Karpas-422 (cell line): ENCODE data around the gene HSPG2. TPM values are rescaled to one million over a fixed set of nuclear protein-coding genes. Genes with fewer than 3 reads are reported as not detected.

ENCODE experiments used
- DNase-seq: peaks from one replicate; pipeline ENCODE4 v3.0.0-alpha.2; 2015
- H2AFZ ChIP-seq: fragments of 200-600 bp; sonication (generic); 2 replicates; pipeline ENCODE4 v1.6.1; 2014; ENCODE audit warnings: antibody characterized with exemption, low read length, mixed read lengths
- H3K27ac ChIP-seq: fragments of 200-600 bp; sonication (generic); 2 replicates; pipeline ENCODE4 v1.5.1; 2014; ENCODE audit warnings: mild to moderate bottlenecking, low read length, moderate library complexity
- H3K27me3 ChIP-seq: fragments of 200-600 bp; sonication (generic); 2 replicates; pipeline ENCODE4 v1.6.1; 2014; ENCODE audit warnings: low read length, mixed read lengths
- H3K36me3 ChIP-seq: fragments of 200-600 bp; sonication (generic); 2 replicates; pipeline ENCODE4 v1.6.1; 2014; ENCODE audit warnings: low read length, mixed read lengths; ENCODE audit not compliant: insufficient read depth
- H3K4me1 ChIP-seq: fragments of 200-600 bp; sonication (generic); 2 replicates; pipeline ENCODE4 v1.6.1; 2014; ENCODE audit warnings: mild to moderate bottlenecking, low read length, mixed read lengths
- H3K4me2 ChIP-seq: fragments of 200-600 bp; sonication (generic); 2 replicates; pipeline ENCODE4 v1.6.1; 2014; ENCODE audit warnings: low read length, low read depth, mild to moderate bottlenecking; ENCODE audit not compliant: poor library complexity, severe bottlenecking
- H3K4me3 ChIP-seq: fragments of 200-600 bp; sonication (generic); 2 replicates; pipeline ENCODE4 v1.5.1; 2014; ENCODE audit warnings: mild to moderate bottlenecking, antibody characterized with exemption, low read length, mixed read lengths
- H3K79me2 ChIP-seq: fragments of 200-600 bp; sonication (generic); 2 replicates; pipeline ENCODE4 v1.6.1; 2014; ENCODE audit warnings: mild to moderate bottlenecking, low read length, mixed read lengths
- H3K9ac ChIP-seq: fragments of 200-600 bp; sonication (generic); 2 replicates; pipeline ENCODE4 v1.6.0; 2014; ENCODE audit warnings: low read length
- H3K9me2 ChIP-seq: fragments of 200-600 bp; sonication (generic), shearing (Covaris generic); replicated peaks from 2 replicates; pipeline ENCODE4 v1.6.0; 2014; ENCODE audit warnings: mild to moderate bottlenecking, low read length, moderate library complexity; ENCODE audit not compliant: insufficient read depth
- H3K9me3 ChIP-seq: fragments of 300-700, 200-600 bp; sonication (generic); 2 replicates; pipeline ENCODE4 v1.6.1; 2014; ENCODE audit warnings: low read length, mixed read lengths
- H4K20me1 ChIP-seq: fragments of 200-600 bp; sonication (generic); 2 replicates; pipeline ENCODE4 v1.6.1; 2014; ENCODE audit warnings: mild to moderate bottlenecking, antibody characterized with exemption, low read length, low read depth; ENCODE audit not compliant: insufficient read depth
- total RNA-seq: library from RNA; depleted of rRNA; stranded (reverse); fragments of >200 nt; shearing (Covaris generic); gene quantifications from 2 replicates; pipeline ENCODE4 v1.2.3, GENCODE V29; 2014; ENCODE audit warnings: low replicate concordance

HSPG2 gene
- total RNA-seq, 1 experiment from 2014 or later = not detected

- H3K27ac ChIP-seq = no peak overlapping the region
- no peaks in the 10 kb centered on the region for H3K36me3 ChIP-seq
- H3K9me2 ChIP-seq = no peaks in the 10 kb centered on the region
- H3K9ac ChIP-seq = no peak overlapping the region
- H3K4me1 ChIP-seq = no peaks in the 10 kb centered on the region
- no peaks in the 10 kb centered on the region for H3K27me3 ChIP-seq
- H3K9me3 ChIP-seq = no peaks in the 10 kb centered on the region
- no peaks in the 10 kb centered on the region for H3K79me2 ChIP-seq
- DNase-seq = no peak
- H3K4me3 ChIP-seq = no peak overlapping the region
- H3K4me2 ChIP-seq = no peak overlapping the region
- no peaks in the 10 kb centered on the region for H4K20me1 ChIP-seq
- no peak overlapping the region for H2AFZ ChIP-seq
Observed at GRCh38 chr1:21861602-21862429, 75.3 kb downstream of the HSPG2 start.

- no peak overlapping the region for H3K4me2 ChIP-seq
- no peaks in the 10 kb centered on the region for H3K9me3 ChIP-seq
- no peaks in the 10 kb centered on the region for H3K9me2 ChIP-seq
- H3K79me2 ChIP-seq = no peaks in the 10 kb centered on the region
- no peaks in the 10 kb centered on the region for H3K36me3 ChIP-seq
- H3K27ac ChIP-seq = no peak overlapping the region
- no peaks in the 10 kb centered on the region for H4K20me1 ChIP-seq
- no peak overlapping the region for H3K9ac ChIP-seq
- H3K4me3 ChIP-seq = no peak overlapping the region
- no peaks in the 10 kb centered on the region for H3K4me1 ChIP-seq
- no peaks in the 10 kb centered on the region for H3K27me3 ChIP-seq
- no peak overlapping the region for H2AFZ ChIP-seq
- no peak for DNase-seq
Observed at GRCh38 chr1:21860971-21861370, 76.1 kb downstream of the HSPG2 start.

- Histone ChIP-seq H3K9me3 (no peaks in the 10 kb centered on the region), H3K4me3 (no peak overlapping the region), H3K36me3 (no peaks in the 10 kb centered on the region), H2AFZ (no peak overlapping the region), H4K20me1 (no peaks in the 10 kb centered on the region), H3K27me3 (no peaks in the 10 kb centered on the region), H3K4me2 (no peak overlapping the region), H3K4me1 (no peaks in the 10 kb centered on the region), H3K9ac (no peak overlapping the region), H3K9me2 (no peaks in the 10 kb centered on the region), H3K79me2 (no peaks in the 10 kb centered on the region), H3K27ac (no peak overlapping the region)
- DNase-seq = no peak
Observed at GRCh38 chr1:21859669-21860179, 77.4 kb downstream of the HSPG2 start.

- H3K4me3 ChIP-seq = no peak overlapping the region
- H4K20me1 ChIP-seq = no peaks in the 10 kb centered on the region
- no peaks in the 10 kb centered on the region for H3K4me1 ChIP-seq
- H3K27ac ChIP-seq = no peak overlapping the region
- no peaks in the 10 kb centered on the region for H3K9me2 ChIP-seq
- no peaks in the 10 kb centered on the region for H3K79me2 ChIP-seq
- H3K27me3 ChIP-seq = no peaks in the 10 kb centered on the region
- H3K4me2 ChIP-seq = no peak overlapping the region
- DNase-seq = no peak
- H3K36me3 ChIP-seq = no peaks in the 10 kb centered on the region
- no peak overlapping the region for H3K9ac ChIP-seq
- H2AFZ ChIP-seq = no peak overlapping the region
- H3K9me3 ChIP-seq = no peaks in the 10 kb centered on the region
Observed at GRCh38 chr1:21857840-21858670, 79.1 kb downstream of the HSPG2 start.

GRCh38 chr1:21857142-21857839, 79.8 kb downstream of the HSPG2 start:
- no peaks in the 10 kb centered on the region for H3K4me1 ChIP-seq
- H3K27me3 ChIP-seq = no peaks in the 10 kb centered on the region
- no peak overlapping the region for H3K27ac ChIP-seq
- no peaks in the 10 kb centered on the region for H3K36me3 ChIP-seq
- H3K9me3 ChIP-seq = no peaks in the 10 kb centered on the region
- H3K4me2 ChIP-seq = no peak overlapping the region
- H3K9me2 ChIP-seq = no peaks in the 10 kb centered on the region
- H3K4me3 ChIP-seq = no peak overlapping the region
- H2AFZ ChIP-seq = no peak overlapping the region
- no peak overlapping the region for H3K9ac ChIP-seq
- no peaks in the 10 kb centered on the region for H4K20me1 ChIP-seq
- DNase-seq = no peak
- H3K79me2 ChIP-seq = no peaks in the 10 kb centered on the region

- DNase-seq = no peak
- H3K36me3 ChIP-seq = no peaks in the 10 kb centered on the region
- H3K9me2 ChIP-seq = no peaks in the 10 kb centered on the region
- H2AFZ ChIP-seq = no peak overlapping the region
- H3K27me3 ChIP-seq = no peaks in the 10 kb centered on the region
- no peak overlapping the region for H3K4me3 ChIP-seq
- H3K27ac ChIP-seq = no peak overlapping the region
- H4K20me1 ChIP-seq = no peaks in the 10 kb centered on the region
- no peak overlapping the region for H3K9ac ChIP-seq
- H3K4me1 ChIP-seq = no peaks in the 10 kb centered on the region
- H3K9me3 ChIP-seq = no peaks in the 10 kb centered on the region
- no peak overlapping the region for H3K4me2 ChIP-seq
- H3K79me2 ChIP-seq = no peaks in the 10 kb centered on the region
Observed at GRCh38 chr1:21855257-21856096, 81.6 kb downstream of the HSPG2 start.

GRCh38 chr1:21854751-21855131, 82.4 kb downstream of the HSPG2 start:
- no peak overlapping the region for H2AFZ ChIP-seq
- H3K36me3 ChIP-seq = no peaks in the 10 kb centered on the region
- H4K20me1 ChIP-seq = no peaks in the 10 kb centered on the region
- H3K4me1 ChIP-seq = no peaks in the 10 kb centered on the region
- no peak overlapping the region for H3K4me2 ChIP-seq
- H3K4me3 ChIP-seq = no peak overlapping the region
- DNase-seq = no peak
- H3K9me2 ChIP-seq = no peaks in the 10 kb centered on the region
- H3K27me3 ChIP-seq = no peaks in the 10 kb centered on the region
- no peaks in the 10 kb centered on the region for H3K79me2 ChIP-seq
- H3K9me3 ChIP-seq = no peaks in the 10 kb centered on the region
- H3K27ac ChIP-seq = no peak overlapping the region
- H3K9ac ChIP-seq = no peak overlapping the region
